ENCODE data around the gene NELL1. TPM values are rescaled to one million over a fixed set of nuclear protein-coding genes. Genes with fewer than 3 reads are reported as not detected.
A peak's percentile ranks its signal among the peaks of the same experiment; 100 is the strongest.

NELL1 gene
- polyA plus RNA-seq, 1 of the 3 experiments (the other 2 are of a cell fraction): not detected

GRCh38 chr11:21561581-21561980 is 892.2 kb downstream of the NELL1 start:
- Histone ChIP-seq H4K20me1 (ENCODE audit: insufficient read depth) (no peaks in the 10 kb centered on the region), H3K9ac (no peak overlapping the region), H3K27ac (ENCODE audit: low read depth in 2 of 2, low read length in 1 of 2) (peak overlapping the region in 1 of 2 experiments; percentile 46; a peak in 3 of 4 replicates), H3K4me3 (ENCODE audit: low read depth in 2 of 2, low read length in 1 of 2) (no peak overlapping the region), H3K79me2 (ENCODE audit: insufficient read depth) (no peaks in the 10 kb centered on the region), H3K36me3 (replicated peaks in 1 of 2; ENCODE audit: control insufficient read depth in 1 of 2, insufficient read depth in 2 of 2, low read length in 1 of 2) (no peaks in the 10 kb centered on the region), H2AFZ (ENCODE audit: low read depth) (no peak overlapping the region), H3K9me3 (no peaks in the 10 kb centered on the region), H3K27me3 (ENCODE audit: insufficient read depth) (no peaks in the 10 kb centered on the region), H3F3A (replicated peaks; ENCODE audit: insufficient read depth) (no peaks in the 10 kb centered on the region), H3K4me2 (no peak overlapping the region), H3K9me2 (no peaks in the 10 kb centered on the region), H3K4me1 (ENCODE audit: control insufficient read depth in 1 of 2, insufficient read depth in 2 of 2, low read depth in 1 of 2, low read length in 1 of 2) (peaks cover 0 to 7% of the 10 kb centered on the region in 2 experiments; a peak in 2 of 4 replicates)
- ChIA-PET CTCF (no interaction called here), POLR2A (no interaction called here)
- no peak for DNase-seq
- WGBS (ENCODE audit: low lambda C conversion rate): 21% methylated on average over 1 of the region's 1 CpG
- TF ChIP-seq EP300 (IDR thresholded peaks at IDR 0.05; ENCODE audit: borderline replicate concordance in 1 of 2, low read depth in 1 of 2, low read length in 1 of 2) (no peak), RFX5 (IDR thresholded peaks at IDR 0.05; ENCODE audit: low read length) (no peak), RAD21 (IDR thresholded peaks at IDR 0.05; ENCODE audit: low read length) (no peak), USF2 (IDR thresholded peaks at IDR 0.05; ENCODE audit: borderline replicate concordance, low read depth, low read length) (no peak), GATA2 (CRISPR knock-in tag; IDR thresholded peaks at IDR 0.05) (no peak), MAX (IDR thresholded peaks at IDR 0.05; ENCODE audit: low read depth) (no peak), GABPA (IDR thresholded peaks at IDR 0.05; ENCODE audit: low read depth) (no peak), FOXM1 (IDR thresholded peaks at IDR 0.05; ENCODE audit: low read depth) (no peak), YY1 (IDR thresholded peaks at IDR 0.05; ENCODE audit: low read depth) (no peak), REST (IDR thresholded peaks at IDR 0.05; ENCODE audit: low read depth, low read length) (no peak), TCF12 (IDR thresholded peaks at IDR 0.05) (no peak), IRF3 (IDR thresholded peaks at IDR 0.05; ENCODE audit: low read depth, low read length) (no peak), MEF2A (IDR thresholded peaks at IDR 0.05; ENCODE audit: borderline replicate concordance, low read depth) (no peak), FOXJ3 (CRISPR knock-in tag; IDR thresholded peaks at IDR 0.05) (no peak), SMC3 (IDR thresholded peaks at IDR 0.05; ENCODE audit: low read depth, low read length) (no peak), CTCF (IDR thresholded peaks at IDR 0.05) (no peak), TEAD4 (IDR thresholded peaks at IDR 0.05; ENCODE audit: borderline replicate concordance, insufficient read depth) (no peak), USF1 (IDR thresholded peaks at IDR 0.05; ENCODE audit: borderline replicate concordance, low read depth) (no peak)
